ENCODE measurements around the gene DYSF. TPM values are rescaled to one million over a fixed set of nuclear protein-coding genes. Genes with fewer than 3 reads are reported as not detected.
A peak's percentile ranks its signal among the peaks of the same experiment; 100 is the strongest.

Gene DYSF
- polyA plus RNA-seq, 1 donor from 2014 or later: 0.34 TPM

DNA sequence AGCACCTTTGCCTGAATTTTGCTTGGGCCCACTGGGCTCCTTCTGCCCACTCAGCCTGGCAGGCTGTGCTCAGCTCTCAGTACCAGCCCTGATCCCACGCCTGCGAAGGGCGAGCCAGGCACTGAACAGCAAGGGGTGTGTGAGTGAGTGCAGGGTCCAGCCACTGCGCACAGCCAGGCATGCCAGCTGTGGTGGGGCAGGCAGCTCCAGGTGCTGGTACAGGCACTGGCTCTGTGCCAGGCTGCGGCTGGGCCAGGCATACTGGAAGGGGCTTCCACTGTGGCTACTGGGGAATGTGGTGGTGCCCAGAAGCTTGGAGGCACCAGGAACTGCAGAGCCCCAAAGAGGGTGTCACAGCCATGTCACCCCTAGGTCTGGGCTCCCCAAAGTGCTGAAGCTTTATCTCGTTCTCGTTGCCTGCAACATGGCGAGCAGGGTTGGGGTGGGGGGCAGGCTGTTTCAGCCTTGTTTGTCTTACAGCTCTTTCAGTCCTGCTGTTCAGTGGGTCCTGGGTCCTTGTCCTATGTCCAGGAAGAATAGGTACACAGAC lies 8.8 kb downstream of the DYSF start:
- peaks cover 0 to 5% (median 0%) of the 10 kb centered on the region in 3 donors for H3K4me1 Mint-ChIP-seq
- no peak overlapping the region for H3K4me3 Mint-ChIP-seq
- peaks cover 11% of the 10 kb centered on the region for H3K27me3 Mint-ChIP-seq
- H3K27ac Mint-ChIP-seq: no peak overlapping the region
- peaks cover 0 to 6% (median 0%) of the 10 kb centered on the region in 3 donors for H3K9me3 Mint-ChIP-seq
- no peaks in the 10 kb centered on the region for H3K36me3 Mint-ChIP-seq

DNA sequence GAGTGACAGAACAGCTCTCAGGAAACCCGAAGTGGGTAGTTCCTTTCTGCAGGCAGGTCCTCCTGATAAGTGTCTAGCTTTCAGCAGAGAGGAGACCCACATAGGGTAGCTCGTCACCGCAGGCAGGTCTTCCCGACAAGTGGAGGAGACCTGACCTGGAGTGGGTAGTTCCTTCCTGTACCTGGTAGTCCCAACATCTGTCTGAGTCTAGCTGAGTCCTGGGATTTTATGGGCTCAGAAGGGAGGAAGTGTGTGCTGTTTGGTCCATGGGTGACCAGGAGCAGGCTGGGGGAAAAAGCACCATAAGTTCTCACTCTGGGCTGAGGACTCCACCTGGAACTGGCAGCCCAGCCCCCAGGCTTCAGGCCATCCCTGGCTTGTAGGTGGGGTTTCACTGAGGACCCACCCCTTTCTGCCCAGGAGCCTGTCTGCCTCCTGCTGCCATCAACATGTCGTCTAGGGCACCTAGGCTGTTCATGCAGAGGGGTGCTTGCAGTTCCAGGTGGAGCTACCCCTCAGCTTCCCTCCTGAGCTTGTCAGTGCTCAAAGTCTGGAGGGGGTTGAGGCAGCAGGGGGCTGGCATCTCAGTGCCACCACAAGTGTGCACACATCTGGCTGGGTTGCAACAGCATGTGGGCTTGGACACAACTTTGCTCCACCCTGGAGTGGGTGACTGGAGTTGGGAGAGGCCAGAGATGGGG lies 9.4 kb downstream of the DYSF start:
- Mint-ChIP-seq H3K4me1 (peaks cover 0 to 6% (median 0%) of the 10 kb centered on the region in 3 donors), H3K27me3 (peaks cover 16% of the 10 kb centered on the region), H3K27ac (no peak overlapping the region), H3K36me3 (no peaks in the 10 kb centered on the region), H3K4me3 (no peak overlapping the region), H3K9me3 (peaks cover 0 to 6% (median 0%) of the 10 kb centered on the region in 3 donors)

DNA sequence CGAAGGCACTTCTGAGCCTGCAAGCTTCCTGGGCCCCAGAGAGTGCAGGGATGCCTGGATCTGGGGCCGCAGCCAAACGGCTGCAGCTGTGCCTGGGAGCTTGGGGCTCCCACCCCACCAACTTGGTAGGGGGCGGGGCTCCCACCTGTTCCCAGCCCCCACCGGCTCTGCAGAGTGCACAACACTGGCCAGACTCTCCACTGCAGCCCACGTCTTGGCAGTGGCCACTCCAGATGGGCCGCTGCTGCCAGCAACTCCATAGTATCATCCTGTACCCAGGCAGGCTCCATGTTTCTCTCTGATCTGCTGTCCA lies 9.9 kb downstream of the DYSF start:
- peaks cover 16% of the 10 kb centered on the region for H3K27me3 Mint-ChIP-seq
- H3K9me3 Mint-ChIP-seq: peaks cover 0 to 6% (median 0%) of the 10 kb centered on the region in 3 donors
- peaks cover 0 to 6% (median 0%) of the 10 kb centered on the region in 3 donors for H3K4me1 Mint-ChIP-seq
- H3K27ac Mint-ChIP-seq: no peak overlapping the region
- no peak overlapping the region for H3K4me3 Mint-ChIP-seq
- H3K36me3 Mint-ChIP-seq: no peaks in the 10 kb centered on the region

DNA sequence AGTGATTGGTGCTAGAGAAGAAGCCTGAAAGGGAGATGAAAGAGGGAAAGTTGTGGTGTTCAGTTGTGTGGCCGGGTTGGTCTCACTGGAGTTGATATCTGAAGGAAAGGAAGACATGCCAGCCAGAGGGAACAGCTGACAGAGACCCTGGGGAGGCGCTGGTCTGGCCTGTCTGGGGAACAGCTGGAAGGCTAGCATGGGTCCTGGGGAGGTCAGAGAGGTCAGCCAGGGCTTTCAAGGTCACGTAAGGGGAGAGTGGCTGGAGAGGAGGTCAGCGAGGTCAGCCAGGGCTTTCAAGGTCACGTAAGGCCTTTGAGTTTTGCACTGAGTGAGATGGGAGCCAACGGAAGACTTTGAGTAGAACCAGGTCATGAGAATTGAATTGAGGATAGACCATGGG lies 11.0 kb downstream of the DYSF start:
- Mint-ChIP-seq H3K36me3 (no peaks in the 10 kb centered on the region), H3K9me3 (peaks cover 0 to 6% (median 0%) of the 10 kb centered on the region in 3 donors), H3K27me3 (peaks cover 21% of the 10 kb centered on the region), H3K27ac (no peak overlapping the region), H3K4me1 (peaks cover 0 to 6% (median 0%) of the 10 kb centered on the region in 3 donors), H3K4me3 (no peak overlapping the region)

DNA sequence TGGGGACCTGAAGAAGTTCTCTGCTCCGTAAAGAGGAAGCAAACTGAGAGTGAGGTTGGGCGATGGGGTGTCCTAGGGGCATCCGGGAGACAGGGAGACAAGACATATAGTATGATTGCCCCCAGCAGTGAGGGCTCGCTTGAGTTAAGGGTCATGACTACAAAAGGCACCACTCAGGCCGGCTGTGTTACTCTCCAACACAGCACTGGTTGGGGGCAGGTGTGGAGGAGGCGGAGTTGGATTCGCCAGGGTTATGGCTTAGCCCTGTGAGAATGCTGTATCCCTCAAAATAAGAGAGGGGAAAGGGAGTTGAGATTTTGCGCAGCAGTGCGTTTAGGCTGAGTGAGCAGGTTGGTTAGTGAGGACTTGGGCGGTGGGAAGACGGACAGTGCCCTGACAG lies 12.0 kb downstream of the DYSF start:
- Mint-ChIP-seq H3K27ac (no peak overlapping the region), H3K9me3 (peaks cover 0 to 6% (median 0%) of the 10 kb centered on the region in 3 donors), H3K4me3 (no peak overlapping the region), H3K27me3 (peaks cover 21% of the 10 kb centered on the region), H3K36me3 (no peaks in the 10 kb centered on the region), H3K4me1 (peaks cover 0 to 6% (median 0%) of the 10 kb centered on the region in 3 donors)

DNA sequence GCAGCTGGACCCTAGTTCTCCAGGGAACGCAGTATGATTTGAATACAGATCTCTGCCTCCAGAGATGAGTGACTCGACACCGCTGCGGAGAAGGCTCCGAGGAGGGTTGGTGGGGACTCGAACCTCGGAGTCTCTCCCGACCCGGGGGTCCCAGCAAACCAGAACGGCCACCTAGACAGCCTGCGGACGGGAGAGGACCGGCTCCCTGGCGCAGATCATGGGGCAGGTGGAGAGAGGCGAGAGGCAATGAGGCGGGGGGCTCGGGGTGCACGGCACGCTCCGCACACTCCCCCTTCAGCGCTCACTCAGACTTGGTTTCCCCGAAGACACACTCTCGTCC lies 12.6 kb downstream of the DYSF start:
- H3K27me3 Mint-ChIP-seq: peaks cover 22% of the 10 kb centered on the region
- H3K27ac Mint-ChIP-seq: no peak overlapping the region
- no peaks in the 10 kb centered on the region for H3K36me3 Mint-ChIP-seq
- peaks cover 0 to 6% (median 0%) of the 10 kb centered on the region in 3 donors for H3K4me1 Mint-ChIP-seq
- no peak overlapping the region for H3K4me3 Mint-ChIP-seq
- peaks cover 0 to 6% (median 0%) of the 10 kb centered on the region in 3 donors for H3K9me3 Mint-ChIP-seq

DNA sequence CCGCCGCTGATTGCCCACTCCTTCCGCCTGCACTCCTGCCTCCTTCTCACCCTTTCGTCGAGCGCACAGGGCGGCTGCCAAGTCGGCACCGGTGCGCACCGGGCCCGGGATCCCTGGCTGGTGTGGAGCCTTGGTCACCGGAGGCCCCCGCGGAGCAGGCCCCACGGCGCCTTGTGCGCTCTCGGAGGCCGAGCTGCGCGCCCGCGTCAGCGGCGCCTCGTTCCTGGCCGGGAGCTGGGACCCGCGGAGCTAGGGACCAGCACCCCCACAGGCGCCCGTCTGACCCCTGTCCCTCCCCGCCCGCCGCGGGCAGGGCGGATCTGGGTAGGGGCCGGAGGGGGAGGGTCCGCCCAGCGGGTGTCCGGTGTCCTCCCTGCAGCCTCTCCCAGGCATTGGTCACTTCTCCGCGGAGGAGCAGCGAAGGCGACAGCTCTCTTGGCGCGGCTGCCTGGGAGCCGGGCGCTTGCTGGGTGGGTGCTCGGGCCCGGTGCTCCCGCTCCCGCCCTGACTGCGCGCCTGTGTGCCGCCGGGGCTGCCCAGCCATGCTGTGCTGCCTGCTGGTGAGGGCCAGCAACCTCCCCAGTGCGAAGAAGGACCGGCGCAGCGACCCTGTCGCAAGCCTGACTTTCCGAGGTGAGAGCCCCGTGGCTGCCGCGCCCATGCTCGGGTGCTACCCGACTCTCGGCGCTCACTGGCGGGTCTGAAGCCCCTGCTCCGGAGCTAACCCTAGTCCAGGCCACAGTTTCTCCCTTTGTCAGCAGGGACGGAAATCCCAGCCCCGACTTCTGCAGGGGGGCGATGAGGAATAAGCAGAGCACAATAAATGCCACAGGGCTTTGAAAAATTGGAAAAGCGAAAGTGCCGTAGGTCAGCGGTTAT lies 13.2 kb downstream of the DYSF start:
- Mint-ChIP-seq H3K27ac (no peak overlapping the region), H3K4me1 (peaks cover 0 to 6% (median 0%) of the 10 kb centered on the region in 3 donors), H3K4me3 (peak overlapping the region; percentile 19 to 94 (median 75))

DNA sequence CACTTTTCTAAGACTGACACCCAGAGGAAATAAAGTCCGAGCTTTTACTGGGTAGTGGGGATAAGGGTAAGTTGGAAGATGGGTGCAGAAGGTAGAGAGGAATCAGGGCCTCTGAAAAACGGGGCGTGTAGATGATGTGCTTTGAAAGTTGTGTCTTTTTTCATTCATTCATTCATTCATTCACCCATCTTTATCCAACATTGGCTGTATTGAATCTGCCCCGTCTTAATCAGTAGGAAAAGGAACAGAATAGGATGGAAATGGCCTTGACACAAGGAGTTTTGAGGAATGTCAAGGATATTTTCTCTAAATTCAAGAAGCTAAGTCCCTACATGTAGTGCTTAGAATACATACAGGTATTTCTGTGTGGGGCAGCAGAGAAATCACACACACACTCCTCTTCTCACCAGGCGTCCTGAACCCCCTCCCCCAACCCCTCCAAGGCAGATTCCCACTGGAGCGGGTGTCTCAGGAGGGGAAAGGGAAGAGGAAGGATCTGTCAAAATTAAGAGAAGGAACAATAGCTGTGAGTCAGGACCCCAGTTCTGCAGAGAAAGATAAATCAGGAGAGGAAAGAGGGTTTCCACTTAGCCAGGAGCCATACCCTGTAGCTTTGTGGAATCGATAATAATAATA lies 13.9 kb downstream of the DYSF start:
- no peaks in the 10 kb centered on the region for H3K36me3 Mint-ChIP-seq
- H3K4me3 Mint-ChIP-seq: peak overlapping the region; percentile 19 to 94 (median 75)
- peaks cover 22% of the 10 kb centered on the region for H3K27me3 Mint-ChIP-seq
- no peak overlapping the region for H3K27ac Mint-ChIP-seq
- peaks cover 0 to 6% (median 0%) of the 10 kb centered on the region in 3 donors for H3K4me1 Mint-ChIP-seq
- no peaks in the 10 kb centered on the region for H3K9me3 Mint-ChIP-seq

More for the DNA sequence above, 13.2 kb downstream of the DYSF start:
- Mint-ChIP-seq H3K27me3 (peaks cover 22% of the 10 kb centered on the region), H3K36me3 (no peaks in the 10 kb centered on the region), H3K9me3 (peaks cover 0 to under 1% (median 0%) of the 10 kb centered on the region in 3 donors)

DNA sequence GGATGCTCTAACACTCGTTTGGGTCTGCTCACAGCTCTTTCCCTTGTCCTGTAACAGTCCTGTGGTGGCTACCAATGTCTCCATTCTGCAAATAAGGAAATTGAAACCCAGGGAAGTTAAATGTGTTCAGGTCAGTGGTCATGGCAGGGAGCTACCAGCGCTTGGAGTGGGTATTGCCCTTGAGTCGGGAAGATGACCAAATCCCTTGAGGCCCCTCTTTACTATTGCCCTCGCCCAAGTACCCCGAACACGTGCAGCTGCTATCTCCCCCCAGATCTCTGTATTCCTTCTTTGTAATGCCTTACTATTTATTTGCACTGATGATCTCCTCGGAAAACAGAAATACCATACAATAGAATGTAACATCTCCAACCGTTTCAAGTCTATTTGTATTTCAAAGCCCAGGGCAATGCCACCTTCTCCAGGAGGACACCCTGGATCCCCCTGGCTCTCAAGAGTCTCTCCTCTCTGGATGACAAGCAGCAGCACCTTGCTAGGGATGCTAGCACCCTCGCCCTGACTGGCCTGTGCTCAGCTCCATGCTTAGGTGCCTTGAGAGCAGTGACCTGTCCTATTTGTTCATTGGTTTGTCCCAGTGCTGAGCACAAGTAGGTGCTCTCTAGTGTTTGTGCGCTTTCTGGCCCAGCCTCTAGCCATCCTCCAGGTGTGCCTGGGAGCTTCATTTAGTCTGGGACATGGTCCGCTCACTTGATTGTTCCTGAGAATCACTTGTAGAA lies 15.1 kb downstream of the DYSF start:
- peak overlapping the region in 1 of 4 donors; percentile 43 for H3K4me3 Mint-ChIP-seq
- no peaks in the 10 kb centered on the region for H3K9me3 Mint-ChIP-seq
- H3K27ac Mint-ChIP-seq: no peak overlapping the region
- peaks cover 22% of the 10 kb centered on the region for H3K27me3 Mint-ChIP-seq
- no peaks in the 10 kb centered on the region for H3K36me3 Mint-ChIP-seq
- H3K4me1 Mint-ChIP-seq: peaks cover 0 to 6% (median 0%) of the 10 kb centered on the region in 3 donors

DNA sequence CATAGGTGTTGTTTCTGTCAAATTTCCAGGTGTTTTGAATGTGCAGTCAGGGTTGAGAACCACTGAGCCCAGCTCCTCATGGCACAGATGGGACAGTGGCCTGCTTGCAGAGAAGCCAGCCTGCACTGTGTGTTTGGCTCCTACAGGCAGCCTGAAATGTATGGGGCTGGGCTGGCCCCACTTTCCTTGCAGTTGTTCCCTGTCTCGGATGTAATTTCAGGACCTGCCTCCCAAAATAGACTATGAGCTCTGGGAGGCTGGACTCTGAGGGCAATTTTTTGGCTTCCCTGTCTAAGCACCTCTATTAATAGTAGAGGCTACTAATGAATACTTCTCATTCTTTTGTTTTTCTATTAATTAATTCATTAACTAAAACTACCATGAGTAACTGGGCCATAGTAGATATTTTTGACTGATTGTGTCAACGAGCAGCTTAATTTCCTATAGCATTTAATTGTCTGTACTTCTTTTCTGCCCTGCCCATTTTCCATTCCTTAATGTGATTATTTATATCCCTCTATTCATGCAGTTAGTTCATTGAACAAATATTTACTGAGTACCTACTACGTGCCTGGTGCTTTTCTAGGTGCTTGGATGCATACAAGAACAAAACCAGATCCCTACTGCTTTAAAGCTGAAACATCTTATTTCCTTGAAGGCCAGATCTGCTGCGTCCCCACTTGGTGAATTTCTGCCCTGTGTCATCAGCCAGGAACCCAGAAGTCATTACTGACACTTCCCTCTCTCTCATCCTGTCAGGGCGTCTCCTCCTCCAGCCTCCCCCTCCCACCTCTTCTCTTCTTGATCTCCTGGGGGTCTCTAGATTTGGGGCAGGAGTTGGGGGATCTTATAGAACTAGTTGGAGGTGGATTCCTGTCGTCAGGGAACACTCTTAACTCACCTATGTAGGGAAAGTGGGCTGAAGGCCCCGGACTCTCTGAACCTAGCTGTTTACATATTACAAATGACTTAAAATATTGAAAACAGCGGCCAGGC lies 16.3 kb downstream of the DYSF start:
- peaks cover 0 to 6% (median 0%) of the 10 kb centered on the region in 3 donors for H3K4me1 Mint-ChIP-seq
- H3K27me3 Mint-ChIP-seq: peaks cover 27% of the 10 kb centered on the region
- H3K36me3 Mint-ChIP-seq: no peaks in the 10 kb centered on the region
- no peaks in the 10 kb centered on the region for H3K9me3 Mint-ChIP-seq
- no peak overlapping the region for H3K27ac Mint-ChIP-seq
- H3K4me3 Mint-ChIP-seq: no peak overlapping the region

DNA sequence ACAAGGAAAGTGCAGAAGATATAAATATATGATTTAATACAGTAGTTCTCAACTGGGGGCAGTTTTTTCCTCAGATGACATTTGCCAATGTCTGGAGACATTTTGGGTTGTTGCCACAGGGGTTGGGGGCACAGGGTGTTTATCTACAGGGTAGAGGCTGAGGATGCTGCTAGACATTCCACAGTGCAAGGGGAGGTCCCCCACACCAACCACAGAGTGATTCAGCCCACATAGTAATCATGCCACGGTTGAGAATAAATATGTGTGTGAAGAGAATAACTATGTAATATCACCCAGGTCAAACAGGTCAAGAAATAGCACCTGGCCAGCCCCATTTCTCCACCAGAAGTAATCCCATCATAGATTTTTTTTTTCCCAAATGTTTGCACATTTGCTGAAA lies 17.9 kb downstream of the DYSF start:
- Mint-ChIP-seq H3K9me3 (no peaks in the 10 kb centered on the region), H3K27me3 (peaks cover 27% of the 10 kb centered on the region), H3K27ac (peak overlapping the region in 1 of 3 donors; percentile 7), H3K4me3 (no peak overlapping the region), H3K36me3 (no peaks in the 10 kb centered on the region), H3K4me1 (peaks cover 0 to 6% (median 0%) of the 10 kb centered on the region in 3 donors)

DNA sequence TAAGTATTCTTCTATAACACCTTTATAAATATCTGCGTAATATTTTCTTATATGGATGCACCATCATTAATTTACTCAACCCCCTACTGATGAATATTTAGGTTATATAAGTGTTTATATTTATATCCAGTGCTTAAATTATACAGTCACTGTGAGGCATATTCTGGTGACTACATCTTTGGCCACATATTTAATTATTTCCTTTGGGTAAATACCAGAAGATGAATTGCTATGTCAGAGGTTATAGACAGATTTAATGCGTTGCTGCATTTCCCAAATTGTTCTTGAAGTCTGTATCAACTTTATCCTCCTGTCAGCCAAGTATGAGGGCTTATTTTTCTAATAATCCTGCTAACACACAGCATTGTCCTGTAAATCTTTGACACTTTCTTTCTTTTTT lies 18.7 kb downstream of the DYSF start:
- H3K4me3 Mint-ChIP-seq: no peak overlapping the region
- peaks cover 0 to 3% (median 0%) of the 10 kb centered on the region in 3 donors for H3K4me1 Mint-ChIP-seq
- H3K9me3 Mint-ChIP-seq: no peaks in the 10 kb centered on the region
- H3K27ac Mint-ChIP-seq: no peak overlapping the region
- peaks cover 24% of the 10 kb centered on the region for H3K27me3 Mint-ChIP-seq
- H3K36me3 Mint-ChIP-seq: no peaks in the 10 kb centered on the region

DNA sequence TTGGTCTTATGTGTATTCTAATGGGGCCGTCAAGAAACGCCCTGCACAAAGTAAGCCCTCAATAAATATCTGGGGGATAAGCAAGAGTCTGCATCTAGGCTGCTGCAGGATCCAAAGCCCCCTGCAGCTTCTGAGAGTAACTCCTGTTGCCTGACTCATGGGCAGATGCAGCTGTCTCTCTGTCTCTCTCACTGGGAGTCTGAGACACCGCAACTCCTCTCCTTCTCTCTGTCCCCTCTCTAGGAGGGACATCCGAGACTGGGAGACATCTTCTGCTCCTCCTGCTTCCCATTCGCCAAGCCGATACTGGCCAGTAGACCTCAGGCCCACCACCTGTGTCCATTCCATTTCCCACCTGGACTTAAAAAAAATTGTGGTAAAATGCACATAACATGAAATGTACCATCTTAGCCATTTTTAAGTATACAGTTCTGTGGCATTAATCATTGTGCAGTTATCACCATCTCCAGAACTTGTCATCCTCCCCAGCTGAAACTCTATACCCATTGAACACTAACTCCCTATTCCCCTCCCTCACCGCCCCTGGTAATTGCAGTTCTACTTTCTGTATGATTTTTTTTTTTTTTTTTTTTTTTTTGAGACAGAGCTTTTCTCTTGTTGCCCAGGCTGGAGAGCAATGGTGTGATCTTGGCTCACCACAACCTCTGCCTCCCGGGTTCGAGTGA lies 20.1 kb downstream of the DYSF start:
- Mint-ChIP-seq H3K9me3 (no peaks in the 10 kb centered on the region), H3K27me3 (peaks cover 15% of the 10 kb centered on the region)

More for the DNA sequence above, 20.1 kb downstream of the DYSF start:
- Mint-ChIP-seq H3K27ac (no peak overlapping the region), H3K4me1 (no peaks in the 10 kb centered on the region), H3K4me3 (no peak overlapping the region), H3K36me3 (no peaks in the 10 kb centered on the region)
